ENCODE results near the gene ZNF595.

- TF ChIP-seq CTCF (IDR thresholded peaks at IDR 0.05) (no peak), ZFX (IDR thresholded peaks at IDR 0.05; ENCODE audit: borderline replicate concordance) (no peak)
Measured at GRCh38 chr4:132483-132882, 79.4 kb downstream of the ZNF595 start.
